ENCODE results near the gene ACR.
"Not testable (repeated sequence)": the region's sequence is repeated elsewhere in the genome, so short reads cannot be mapped to it uniquely, and the experiment has no call there.

- TF ChIP-seq, protein P1, sequence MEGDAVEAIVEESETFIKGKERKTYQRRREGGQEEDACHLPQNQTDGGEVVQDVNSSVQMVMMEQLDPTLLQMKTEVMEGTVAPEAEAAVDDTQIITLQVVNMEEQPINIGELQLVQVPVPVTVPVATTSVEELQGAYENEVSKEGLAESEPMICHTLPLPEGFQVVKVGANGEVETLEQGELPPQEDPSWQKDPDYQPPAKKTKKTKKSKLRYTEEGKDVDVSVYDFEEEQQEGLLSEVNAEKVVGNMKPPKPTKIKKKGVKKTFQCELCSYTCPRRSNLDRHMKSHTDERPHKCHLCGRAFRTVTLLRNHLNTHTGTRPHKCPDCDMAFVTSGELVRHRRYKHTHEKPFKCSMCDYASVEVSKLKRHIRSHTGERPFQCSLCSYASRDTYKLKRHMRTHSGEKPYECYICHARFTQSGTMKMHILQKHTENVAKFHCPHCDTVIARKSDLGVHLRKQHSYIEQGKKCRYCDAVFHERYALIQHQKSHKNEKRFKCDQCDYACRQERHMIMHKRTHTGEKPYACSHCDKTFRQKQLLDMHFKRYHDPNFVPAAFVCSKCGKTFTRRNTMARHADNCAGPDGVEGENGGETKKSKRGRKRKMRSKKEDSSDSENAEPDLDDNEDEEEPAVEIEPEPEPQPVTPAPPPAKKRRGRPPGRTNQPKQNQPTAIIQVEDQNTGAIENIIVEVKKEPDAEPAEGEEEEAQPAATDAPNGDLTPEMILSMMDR (IDR thresholded peaks at IDR 0.05) = not testable (repeated sequence)
- TF ChIP-seq POLR2A (IDR thresholded peaks at IDR 0.05) = not testable (repeated sequence)
Measured at GRCh38 chr22:50777631-50778030, 39.6 kb downstream of the ACR start.
